ENCODE measurements around the gene ROBO1.

ROBO1 gene

GRCh38 chr3:78670746-78671145 lies 1097.1 kb downstream of the ROBO1 start:
- TF ChIP-seq CTCF (IDR thresholded peaks at IDR 0.05; ENCODE audit: borderline replicate concordance, extremely low read depth, low read length, poor library complexity, severe bottlenecking) = no peak
- H2AFZ ChIP-seq (ENCODE audit: low read depth, low read length) = no peak overlapping the region
- no peaks in the 10 kb centered on the region for H3K36me3 ChIP-seq (ENCODE audit: insufficient read depth, low read length)
- H3K9ac ChIP-seq (ENCODE audit: low read depth, low read length) = no peak overlapping the region
- no peak overlapping the region for H3K4me2 ChIP-seq (ENCODE audit: insufficient read depth, low read length)
- H3K4me3 ChIP-seq (ENCODE audit: low read depth in 1 of 2, low read length in 2 of 2) = no peak overlapping the region
- no peaks in the 10 kb centered on the region for H3K4me1 ChIP-seq (ENCODE audit: insufficient read depth, low read length)
- ATAC-seq (ENCODE audit: insufficient read depth, low read depth) (no peak), DNase-seq (no peak)
- H3K79me2 ChIP-seq (ENCODE audit: insufficient read depth, low read length) = no peaks in the 10 kb centered on the region
- no peaks in the 10 kb centered on the region for H4K20me1 ChIP-seq (ENCODE audit: insufficient read depth, low read length)
- H3K9me3 ChIP-seq (ENCODE audit: insufficient read depth, low read length, severe bottlenecking) = no peaks in the 10 kb centered on the region
- H3K27ac ChIP-seq (ENCODE audit: low read length) = no peak overlapping the region
- H3K27me3 ChIP-seq (ENCODE audit: insufficient read depth, low read length, poor library complexity) = no peaks in the 10 kb centered on the region

GRCh38 chr3:78670094-78670493 lies 1097.7 kb downstream of the ROBO1 start:
- Histone ChIP-seq H3K4me1 (ENCODE audit: insufficient read depth, low read length) (no peaks in the 10 kb centered on the region), H3K27ac (ENCODE audit: low read length) (no peak overlapping the region), H3K9ac (ENCODE audit: low read depth, low read length) (no peak overlapping the region), H2AFZ (ENCODE audit: low read depth, low read length) (no peak overlapping the region), H3K36me3 (ENCODE audit: insufficient read depth, low read length) (no peaks in the 10 kb centered on the region), H3K79me2 (ENCODE audit: insufficient read depth, low read length) (no peaks in the 10 kb centered on the region), H4K20me1 (ENCODE audit: insufficient read depth, low read length) (no peaks in the 10 kb centered on the region), H3K27me3 (ENCODE audit: insufficient read depth, low read length, poor library complexity) (no peaks in the 10 kb centered on the region), H3K4me2 (ENCODE audit: insufficient read depth, low read length) (no peak overlapping the region), H3K9me3 (ENCODE audit: insufficient read depth, low read length, severe bottlenecking) (no peaks in the 10 kb centered on the region), H3K4me3 (ENCODE audit: low read depth in 1 of 2, low read length in 2 of 2) (no peak overlapping the region)
- no peak for DNase-seq
- no peak for ATAC-seq (ENCODE audit: insufficient read depth, low read depth)
- no peak for TF ChIP-seq EZH2 (IDR thresholded peaks at IDR 0.05; ENCODE audit: borderline replicate concordance, low read depth, low read length, severe bottlenecking)
- no peak for TF ChIP-seq CTCF (IDR thresholded peaks at IDR 0.05; ENCODE audit: borderline replicate concordance, extremely low read depth, low read length, poor library complexity, severe bottlenecking)

- Histone ChIP-seq H3K79me2 (ENCODE audit: insufficient read depth, low read length) (no peaks in the 10 kb centered on the region), H3K4me1 (ENCODE audit: insufficient read depth, low read length) (no peaks in the 10 kb centered on the region), H2AFZ (ENCODE audit: low read depth, low read length) (no peak overlapping the region), H3K9ac (ENCODE audit: low read depth, low read length) (no peak overlapping the region), H3K27ac (ENCODE audit: low read length) (no peak overlapping the region), H3K9me3 (ENCODE audit: insufficient read depth, low read length, severe bottlenecking) (no peaks in the 10 kb centered on the region), H4K20me1 (ENCODE audit: insufficient read depth, low read length) (no peaks in the 10 kb centered on the region), H3K4me3 (ENCODE audit: low read depth in 1 of 2, low read length in 2 of 2) (no peak overlapping the region), H3K36me3 (ENCODE audit: insufficient read depth, low read length) (no peaks in the 10 kb centered on the region), H3K4me2 (ENCODE audit: insufficient read depth, low read length) (no peak overlapping the region), H3K27me3 (ENCODE audit: insufficient read depth, low read length, poor library complexity) (no peaks in the 10 kb centered on the region)
- ATAC-seq (ENCODE audit: insufficient read depth, low read depth) (no peak), DNase-seq (no peak)
- no peak for TF ChIP-seq CTCF (IDR thresholded peaks at IDR 0.05; ENCODE audit: borderline replicate concordance, extremely low read depth, low read length, poor library complexity, severe bottlenecking)
Measured at GRCh38 chr3:78668302-78668701, 1099.5 kb downstream of the ROBO1 start.

- ATAC-seq (ENCODE audit: insufficient read depth, low read depth) (no peak), DNase-seq (no peak)
- H4K20me1 ChIP-seq (ENCODE audit: insufficient read depth, low read length) = no peaks in the 10 kb centered on the region
- H3K4me3 ChIP-seq (ENCODE audit: low read depth in 1 of 2, low read length in 2 of 2) = no peak overlapping the region
- no peak overlapping the region for H3K4me2 ChIP-seq (ENCODE audit: insufficient read depth, low read length)
- H3K79me2 ChIP-seq (ENCODE audit: insufficient read depth, low read length) = no peaks in the 10 kb centered on the region
- no peaks in the 10 kb centered on the region for H3K4me1 ChIP-seq (ENCODE audit: insufficient read depth, low read length)
- TF ChIP-seq CTCF (IDR thresholded peaks at IDR 0.05; ENCODE audit: borderline replicate concordance, extremely low read depth, low read length, poor library complexity, severe bottlenecking) = no peak
- TF ChIP-seq EZH2 (IDR thresholded peaks at IDR 0.05; ENCODE audit: borderline replicate concordance, low read depth, low read length, severe bottlenecking) = no peak
- H3K36me3 ChIP-seq (ENCODE audit: insufficient read depth, low read length) = no peaks in the 10 kb centered on the region
- no peaks in the 10 kb centered on the region for H3K27me3 ChIP-seq (ENCODE audit: insufficient read depth, low read length, poor library complexity)
- no peak overlapping the region for H2AFZ ChIP-seq (ENCODE audit: low read depth, low read length)
- H3K27ac ChIP-seq (ENCODE audit: low read length) = no peak overlapping the region
- no peak overlapping the region for H3K9ac ChIP-seq (ENCODE audit: low read depth, low read length)
- no peaks in the 10 kb centered on the region for H3K9me3 ChIP-seq (ENCODE audit: insufficient read depth, low read length, severe bottlenecking)
Measured at GRCh38 chr3:78666470-78666800, 1101.4 kb downstream of the ROBO1 start.
